ENCODE data around the gene RASGEF1C. TPM values are rescaled to one million over a fixed set of nuclear protein-coding genes. Genes with fewer than 3 reads are reported as not detected.

Gene RASGEF1C
- not detected in 2 replicates for total RNA-seq

GRCh38 chr5:180209137-180209581, at the start of gene RASGEF1C:
RASGEF1C (minus strand) TSS chr5:180209211; CDS start chr5:180138052, 71,159 bp downstream.

GRCh38 chr5:180071531-180072255, 137.3 kb downstream of the RASGEF1C start, which contains the start of gene RNF130:
RNF130 (minus strand) TSS chr5:180071759; CDS start chr5:180071702, 57 bp downstream.

Other genes with a start within 250 kb of the RASGEF1C start
- 19.6 and 26.4 TPM in 2 replicates for gene RNF130, start 137.5 kb downstream of the RASGEF1C start, total RNA-seq
- 16.1 and 21.4 TPM in 2 replicates for gene MAPK9, start 82.9 kb upstream of the RASGEF1C start, total RNA-seq
- 64.9 and 101 TPM in 2 replicates for gene GFPT2, start 144.1 kb upstream of the RASGEF1C start, total RNA-seq